ENCODE results near the gene POLG2. TPM values are rescaled to one million over a fixed set of nuclear protein-coding genes. Genes with fewer than 3 reads are reported as not detected.

Gene POLG2
- total RNA-seq (2022; extraction: Qiagen RNA extraction; ENCODE audit: low read depth) = 16.8 to 19.2 TPM (median 16.8 TPM) in 5 replicates

DNA sequence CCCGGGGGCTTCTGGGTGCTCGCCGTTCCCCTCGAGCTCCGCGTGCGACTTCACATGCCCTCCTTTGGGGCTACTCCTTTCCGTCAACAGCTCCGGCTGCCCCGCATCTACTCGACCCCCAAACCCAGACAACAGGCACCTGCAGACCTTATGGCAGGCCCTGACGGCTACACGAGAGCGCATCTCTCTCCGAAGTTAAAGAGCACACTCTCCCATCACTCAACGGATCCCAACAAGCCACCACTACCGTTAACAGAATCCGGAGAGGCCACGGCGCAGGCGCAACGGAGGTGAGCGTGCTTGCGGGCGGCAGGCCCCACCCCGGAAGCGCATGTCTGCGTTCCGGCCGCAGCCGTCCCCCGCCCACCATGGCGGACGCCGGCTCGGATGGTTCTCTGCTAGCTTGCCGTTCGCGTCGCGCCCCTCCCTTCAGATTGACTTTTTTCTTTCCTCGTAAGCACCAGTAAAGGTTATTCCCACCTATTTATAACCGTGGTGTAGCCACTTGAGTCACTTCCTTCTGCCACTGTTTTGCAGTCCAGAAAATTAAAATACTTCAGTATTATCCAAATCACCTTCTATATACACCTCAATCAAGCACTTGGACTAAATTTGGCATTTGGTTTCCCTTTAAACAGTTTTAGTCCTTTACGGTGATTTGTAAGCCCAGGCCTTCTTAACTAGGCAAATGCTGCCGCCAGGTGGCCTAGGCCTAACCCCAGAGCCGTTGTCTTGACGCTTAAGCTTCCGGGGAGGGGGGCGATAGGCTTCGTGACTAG lies at the start of gene POLG2:
POLG2 (minus strand) TSS at position 269 of the 779 bp plus-strand sequence; CDS start at position 183, 86 bp downstream.

DNA sequence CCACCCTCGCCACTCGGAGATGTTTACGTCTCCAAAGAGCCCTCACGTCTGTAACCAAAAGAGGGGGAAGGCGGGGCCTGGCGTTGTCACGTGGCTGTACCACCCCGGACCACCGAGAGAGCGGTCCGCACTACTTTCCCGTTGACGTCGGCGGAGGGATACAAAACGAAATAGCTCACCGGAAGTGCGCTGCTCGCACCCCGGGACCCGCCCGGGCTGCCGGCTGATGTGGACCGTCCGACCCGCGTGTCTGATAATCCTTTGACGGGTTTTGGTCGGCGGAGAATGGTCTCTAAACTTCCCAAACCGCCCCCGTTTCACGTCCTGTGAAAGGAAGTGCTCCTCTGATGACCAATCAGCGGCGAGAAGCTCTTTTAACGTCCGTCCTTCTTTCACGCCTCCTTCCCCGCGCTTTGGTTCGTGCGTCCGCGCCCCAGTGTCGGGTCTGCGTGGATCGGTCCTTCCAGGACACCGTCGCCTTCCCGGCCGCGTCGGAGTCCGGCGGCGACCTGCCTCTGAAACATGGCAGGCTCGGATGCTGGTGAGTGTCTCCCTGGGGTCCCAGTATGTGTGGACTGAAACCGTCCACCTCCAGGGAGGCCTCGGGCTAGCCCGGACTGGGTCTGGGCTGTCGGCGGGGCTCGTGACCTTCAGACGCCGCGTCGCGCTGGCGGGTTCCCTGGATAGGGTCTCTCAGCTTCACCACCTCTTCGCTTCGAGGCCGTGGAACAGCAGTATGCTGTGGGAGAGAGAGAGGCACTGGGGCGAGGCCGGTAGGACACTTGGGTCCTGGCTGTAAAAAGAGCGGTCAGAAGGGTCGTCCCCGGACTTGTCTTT lies 9.9 kb upstream of the POLG2 start, which contains the start of gene CEP95:
CEP95 (plus strand) TSS at position 402 of the 837 bp plus-strand sequence; CDS start at position 523, 121 bp downstream.

DNA sequence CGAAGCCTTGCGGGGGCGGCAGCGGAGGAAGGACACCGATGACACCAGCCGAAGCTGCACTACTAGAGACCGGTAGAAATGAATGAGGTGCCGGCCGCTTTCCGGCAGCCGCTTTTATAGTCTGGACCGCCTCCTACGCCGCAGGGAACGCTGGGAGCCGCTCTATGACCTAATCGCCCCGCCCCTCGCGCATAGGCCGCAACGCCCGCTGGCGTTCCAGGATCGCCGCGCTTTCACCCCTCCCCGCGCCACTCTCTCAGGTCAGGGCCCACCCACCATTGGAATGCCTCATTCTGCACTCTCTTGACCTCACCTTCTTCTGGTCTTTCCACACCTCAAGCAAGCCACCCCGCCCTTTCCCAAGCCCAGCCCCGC lies 9.3 kb upstream of the POLG2 start, which contains the start of gene DDX5:
DDX5 (minus strand) TSS at position 89 of the 375 bp plus-strand sequence. CDS start 170 bp downstream, outside the sequence.

DNA sequence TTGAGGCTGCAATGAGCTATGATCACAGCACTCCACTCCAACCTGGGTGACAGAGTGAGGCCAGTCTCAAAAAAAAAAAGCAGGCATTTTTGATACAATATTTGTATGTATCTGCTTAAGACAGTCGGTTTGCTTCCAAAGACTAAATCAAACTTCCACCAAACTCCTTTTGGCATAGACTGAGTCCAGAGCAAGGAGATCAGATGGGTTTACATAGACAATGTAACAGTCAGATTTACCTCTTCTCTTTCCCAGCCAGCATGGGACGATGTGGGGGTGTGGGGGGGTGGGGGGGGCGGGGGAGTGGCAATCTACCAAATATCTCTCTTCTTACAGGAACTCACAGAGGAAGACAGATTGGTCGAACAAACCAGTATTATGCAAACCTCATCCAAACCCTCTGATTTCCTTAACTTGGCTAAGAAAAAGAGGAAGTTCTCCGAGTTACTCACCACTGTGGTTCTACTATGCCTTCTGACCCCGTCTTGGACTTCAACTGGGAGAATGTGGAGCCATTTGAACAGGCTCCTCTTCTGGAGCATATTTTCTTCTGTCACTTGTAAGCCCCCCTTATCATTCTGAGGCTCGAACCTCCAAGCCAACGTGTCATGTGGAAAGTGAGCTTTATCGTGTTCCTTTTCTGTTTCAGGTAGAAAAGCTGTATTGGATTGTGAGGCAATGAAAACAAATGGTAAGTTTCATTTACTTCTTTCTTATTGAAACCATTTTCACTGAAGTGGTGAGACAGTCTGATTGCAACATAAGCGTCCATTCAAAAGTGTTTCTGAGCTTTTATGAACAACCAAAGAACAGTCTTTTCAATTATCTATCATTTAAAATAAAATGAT lies 48.0 kb downstream of the POLG2 start, which contains the start of gene MILR1:
MILR1 (plus strand) TSS at position 451 of the 848 bp plus-strand sequence; CDS start at position 505, 54 bp downstream.

Other genes starting within 250 kb of the POLG2 start
- 9.2 to 12.5 TPM (median 10.8 TPM) in 5 replicates for gene TEX2, start 233.8 kb downstream of the POLG2 start, total RNA-seq (2022; extraction: Qiagen RNA extraction; ENCODE audit: low read depth)
- gene PECAM1, start 106.2 kb downstream of the POLG2 start, total RNA-seq (2022; extraction: Qiagen RNA extraction; ENCODE audit: low read depth) = 0.02 to 0.15 TPM (median 0.08 TPM) in 3 of 5 replicates, not detected in the others
- gene MILR1, start 47.9 kb downstream of the POLG2 start, total RNA-seq (2022; extraction: Qiagen RNA extraction; ENCODE audit: low read depth) = 1.6 to 3.0 TPM (median 2.1 TPM) in 5 replicates
- gene DDX5, start 9.2 kb upstream of the POLG2 start, total RNA-seq (2022; extraction: Qiagen RNA extraction; ENCODE audit: low read depth) = 586 to 1,065 TPM (median 610 TPM) in 5 replicates
- 29.1 to 37.8 TPM (median 33.4 TPM) in 5 replicates for gene CEP95, start 9.9 kb upstream of the POLG2 start, total RNA-seq (2022; extraction: Qiagen RNA extraction; ENCODE audit: low read depth)
- 25.6 to 39.3 TPM (median 30.6 TPM) in 5 replicates for gene SMURF2, start 165.3 kb upstream of the POLG2 start, total RNA-seq (2022; extraction: Qiagen RNA extraction; ENCODE audit: low read depth)